GM12872 (cell line): ENCODE measurements around the gene HMCN2.

Experiments used
- CTCF ChIP-seq: IDR thresholded peaks from 3 replicates; pipeline ENCODE4 v1.5.1; 2011; ENCODE audit warnings: low read depth, mild to moderate bottlenecking, low read length, moderate library complexity; ENCODE audit not compliant: insufficient read depth

The HMCN2 gene

DNA sequence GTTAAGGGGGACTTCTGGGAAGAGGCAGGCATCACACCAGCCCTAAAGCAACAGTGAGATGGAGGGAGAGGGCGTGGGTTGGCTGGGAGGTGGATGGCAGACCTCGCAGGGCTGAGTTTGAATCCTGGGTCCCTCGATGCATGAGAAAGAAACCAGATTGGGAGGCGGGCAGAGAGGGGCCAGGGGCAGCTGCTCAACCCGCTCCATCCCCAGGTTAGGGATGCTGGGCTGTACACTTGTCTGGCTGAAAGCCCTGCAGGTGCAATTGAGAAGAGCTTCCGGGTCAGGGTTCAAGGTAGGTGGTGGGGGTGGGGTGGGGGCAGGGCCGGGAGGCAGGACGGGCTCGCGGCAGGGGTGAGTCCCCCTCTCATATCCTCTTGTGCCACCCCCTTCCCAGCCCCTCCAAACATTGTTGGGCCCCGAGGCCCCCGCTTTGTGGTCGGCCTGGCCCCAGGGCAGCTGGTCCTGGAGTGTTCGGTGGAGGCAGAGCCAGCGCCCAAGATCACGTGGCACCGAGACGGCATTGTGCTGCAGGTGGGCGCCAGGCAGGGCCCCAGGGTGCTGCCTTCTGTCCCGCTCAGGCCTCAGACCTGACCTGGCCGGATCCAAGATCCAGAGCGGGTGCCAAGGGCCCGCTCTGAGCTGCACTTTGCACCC lies 129.4 kb downstream of the HMCN2 start:
- TF ChIP-seq CTCF: no peak

GRCh38 chr9:130395810-130396435 lies 130.4 kb downstream of the HMCN2 start:
- no peak for TF ChIP-seq CTCF

DNA sequence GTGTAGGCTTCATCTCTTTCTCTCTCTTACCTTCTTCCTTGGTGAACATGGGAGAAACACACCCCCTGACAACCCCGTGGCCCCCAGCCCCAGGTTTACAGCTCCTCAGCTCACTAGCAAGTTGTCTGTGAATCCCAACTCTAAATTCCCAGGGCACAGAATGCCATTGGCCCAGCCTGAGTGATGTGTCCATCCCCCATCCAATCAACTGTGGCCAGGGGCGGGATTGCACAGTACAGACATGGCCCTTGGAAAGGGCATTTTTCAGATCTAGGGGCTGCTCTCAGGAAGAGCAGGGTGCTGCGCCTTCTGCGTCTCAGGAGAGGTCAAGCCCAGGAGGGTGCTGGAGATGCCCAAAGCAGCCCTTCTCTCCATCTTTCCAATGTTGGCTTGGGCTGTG lies 131.0 kb downstream of the HMCN2 start:
- no peak for TF ChIP-seq CTCF

DNA sequence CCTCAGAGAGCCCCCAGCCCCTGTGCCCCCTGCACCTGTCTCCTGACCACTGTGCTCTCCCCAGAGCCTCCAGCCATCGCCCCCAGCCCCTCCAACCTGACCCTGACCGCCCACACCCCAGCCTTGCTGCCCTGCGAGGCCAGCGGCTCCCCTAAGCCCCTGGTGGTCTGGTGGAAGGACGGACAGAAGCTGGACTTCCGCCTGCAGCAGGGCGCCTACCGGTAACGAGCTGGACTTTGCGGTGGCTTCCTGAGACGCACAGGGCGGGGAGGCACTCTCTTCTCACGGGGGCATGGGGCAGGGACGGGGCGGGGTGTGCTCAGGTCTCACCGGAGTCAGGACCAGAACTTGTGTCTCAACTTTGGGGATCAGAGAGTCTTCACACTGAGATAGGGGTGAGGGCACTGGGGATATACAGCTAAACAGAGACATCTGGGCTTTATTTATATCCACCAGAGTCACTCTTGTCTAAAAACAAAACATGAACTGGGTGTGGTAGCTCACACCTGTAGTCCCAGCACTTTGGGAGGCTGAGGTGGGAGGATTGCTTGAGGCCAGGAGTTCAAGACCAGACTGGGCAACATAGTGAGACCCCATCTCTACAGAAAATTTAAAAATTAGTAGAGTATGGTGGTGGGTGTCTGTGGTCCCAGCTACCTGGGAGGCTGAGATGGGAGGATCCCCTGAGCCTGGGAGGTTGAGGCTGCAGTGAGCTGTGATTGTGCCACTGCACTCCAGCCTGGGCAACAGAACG lies 133.1 kb downstream of the HMCN2 start:
- TF ChIP-seq CTCF: no peak

GRCh38 chr9:130399768-130400167 lies 134.2 kb downstream of the HMCN2 start:
- TF ChIP-seq CTCF: no peak

DNA sequence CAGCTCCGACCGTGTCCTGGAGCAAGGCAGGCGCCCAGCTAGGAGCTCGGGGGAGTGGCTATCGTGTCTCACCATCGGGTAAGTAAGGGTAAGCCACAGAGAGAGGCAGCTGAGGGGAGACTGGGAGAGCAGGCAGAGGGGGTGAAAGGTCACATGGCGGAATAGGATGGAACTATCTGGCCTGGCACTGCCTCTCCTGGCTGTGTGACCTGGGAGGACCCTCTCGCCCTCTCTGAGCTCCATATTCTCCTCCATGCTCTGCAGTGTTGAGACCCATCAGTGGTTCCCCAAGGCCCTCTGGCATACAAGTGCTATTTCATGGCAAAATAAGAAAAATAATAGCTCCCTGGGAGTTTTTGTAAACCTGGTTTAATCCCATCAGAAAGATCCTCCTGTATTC lies 135.3 kb downstream of the HMCN2 start:
- no peak for TF ChIP-seq CTCF

DNA sequence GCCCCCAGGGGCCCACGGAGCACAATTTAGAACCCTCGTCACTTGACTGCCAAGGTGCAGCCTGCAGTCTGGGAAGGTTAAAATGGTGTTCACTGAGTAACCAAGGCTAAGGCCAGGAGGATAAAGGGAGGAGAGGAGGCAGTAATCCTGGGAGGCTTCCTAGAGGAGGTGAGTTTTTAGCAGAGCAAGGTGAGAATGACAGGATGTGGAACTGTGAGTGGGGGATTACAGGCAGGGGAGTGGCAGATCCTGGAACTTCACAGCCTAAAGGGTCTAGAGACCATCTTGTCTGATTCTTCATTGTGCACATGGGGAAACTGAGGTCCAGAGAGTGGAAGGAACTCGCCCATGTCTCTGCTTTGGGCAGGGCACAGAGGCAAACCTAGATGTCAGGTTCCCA lies 136.7 kb downstream of the HMCN2 start:
- TF ChIP-seq CTCF: no peak
